ENCODE results near the gene MMADHC. TPM values are rescaled to one million over a fixed set of nuclear protein-coding genes. Genes with fewer than 3 reads are reported as not detected.

Gene MMADHC
- total RNA-seq, 1 experiment from 2014 or later, result 149 TPM

DNA sequence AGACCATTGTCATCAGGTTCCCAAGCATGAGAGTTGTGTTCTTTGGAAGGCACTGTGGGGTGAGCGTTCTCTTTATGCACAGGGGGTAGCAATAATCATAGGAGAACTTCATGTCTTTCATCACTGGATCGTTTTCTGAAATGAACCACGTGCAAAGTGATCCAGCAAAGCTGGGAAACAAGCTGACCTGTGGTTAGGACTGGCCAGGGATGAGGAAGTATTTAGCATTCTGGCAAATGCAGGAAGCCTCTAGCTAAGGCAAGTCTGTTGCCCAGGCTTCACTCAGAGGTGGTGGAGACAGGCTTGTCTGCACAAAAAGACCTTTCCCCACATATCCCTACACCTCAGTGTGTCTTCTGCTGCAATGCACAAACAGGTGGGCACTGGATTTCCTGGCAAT is 58.6 kb downstream of the MMADHC start:
- H2AFZ ChIP-seq (ENCODE audit: low read length), result no peak overlapping the region
- H3K27me3 ChIP-seq (ENCODE audit: insufficient read depth, low read length), result no peaks in the 10 kb centered on the region
- H2BK5ac ChIP-seq (ENCODE audit: insufficient read length, low read length), result no peak overlapping the region
- no peak overlapping the region for H3K4me2 ChIP-seq (ENCODE audit: insufficient read depth, insufficient read length, low read length)
- no peaks in the 10 kb centered on the region for H3K23me2 ChIP-seq (ENCODE audit: insufficient read length, low read depth, low read length, poor library complexity, severe bottlenecking)
- no peak overlapping the region for H3K56ac ChIP-seq (ENCODE audit: insufficient read length, low read depth, low read length)
- H4K20me1 ChIP-seq (ENCODE audit: control insufficient read depth, insufficient read depth, insufficient read length), result no peaks in the 10 kb centered on the region
- H4K91ac ChIP-seq (ENCODE audit: insufficient read length, low read depth, low read length), result no peak overlapping the region
- H2BK12ac ChIP-seq (ENCODE audit: insufficient read length, low read depth, low read length), result no peak overlapping the region
- H3K27ac ChIP-seq (ENCODE audit: insufficient read length, low read depth, low read length), result no peak overlapping the region
- TF ChIP-seq, protein P1, sequence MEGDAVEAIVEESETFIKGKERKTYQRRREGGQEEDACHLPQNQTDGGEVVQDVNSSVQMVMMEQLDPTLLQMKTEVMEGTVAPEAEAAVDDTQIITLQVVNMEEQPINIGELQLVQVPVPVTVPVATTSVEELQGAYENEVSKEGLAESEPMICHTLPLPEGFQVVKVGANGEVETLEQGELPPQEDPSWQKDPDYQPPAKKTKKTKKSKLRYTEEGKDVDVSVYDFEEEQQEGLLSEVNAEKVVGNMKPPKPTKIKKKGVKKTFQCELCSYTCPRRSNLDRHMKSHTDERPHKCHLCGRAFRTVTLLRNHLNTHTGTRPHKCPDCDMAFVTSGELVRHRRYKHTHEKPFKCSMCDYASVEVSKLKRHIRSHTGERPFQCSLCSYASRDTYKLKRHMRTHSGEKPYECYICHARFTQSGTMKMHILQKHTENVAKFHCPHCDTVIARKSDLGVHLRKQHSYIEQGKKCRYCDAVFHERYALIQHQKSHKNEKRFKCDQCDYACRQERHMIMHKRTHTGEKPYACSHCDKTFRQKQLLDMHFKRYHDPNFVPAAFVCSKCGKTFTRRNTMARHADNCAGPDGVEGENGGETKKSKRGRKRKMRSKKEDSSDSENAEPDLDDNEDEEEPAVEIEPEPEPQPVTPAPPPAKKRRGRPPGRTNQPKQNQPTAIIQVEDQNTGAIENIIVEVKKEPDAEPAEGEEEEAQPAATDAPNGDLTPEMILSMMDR (conservative IDR thresholded peaks at IDR 0.05), result no peak
- H2BK15ac ChIP-seq (ENCODE audit: low read depth, low read length), result no peak overlapping the region
- H2BK20ac ChIP-seq (ENCODE audit: low read depth, low read length, poor library complexity, severe bottlenecking), result no peak overlapping the region
- no peaks in the 10 kb centered on the region for H3K9me3 ChIP-seq (ENCODE audit: control insufficient read depth, low read depth, low read length)
- no peak overlapping the region for H3K9ac ChIP-seq (ENCODE audit: extremely low read depth, insufficient read length, low read length)
- Mint-ChIP-seq H3K4me3 (no peak overlapping the region), H3K4me1 (peaks cover 3 to 7% of the 10 kb centered on the region in 2 experiments; a peak in 2 of 4 replicates), H3K9me3 (no peaks in the 10 kb centered on the region), H3K36me3 (ENCODE audit: insufficient read depth in 1 of 3, low read depth in 3 of 3) (no peaks in the 10 kb centered on the region; a peak in 1 of 7 replicates), H3K27ac (no peak overlapping the region), H3K27me3 (ENCODE audit: low read depth) (peaks cover 2% of the 10 kb centered on the region; the same call in 1 of the 2 replicates)
- H2AK5ac ChIP-seq (ENCODE audit: insufficient read length, low read length), result no peak overlapping the region
- DNase-seq, result no peak
- WGBS (ENCODE audit: extremely low coverage, insufficient read length, low lambda C conversion rate), result no CpG with 5 or more reads among the region's 3 CpGs
- H3K14ac ChIP-seq (ENCODE audit: insufficient read depth, low read length), result no peak overlapping the region
- H3K4me1 ChIP-seq (ENCODE audit: insufficient read depth, low read length), result no peaks in the 10 kb centered on the region; the same call in 1 of the 2 replicates
- H4K8ac ChIP-seq (replicated peaks; ENCODE audit: insufficient read length, low read depth, low read length), result no peak overlapping the region
- H2BK120ac ChIP-seq (ENCODE audit: low read depth, low read length, poor library complexity, severe bottlenecking), result no peak overlapping the region
- H3K23ac ChIP-seq (ENCODE audit: insufficient read length, low read depth, low read length), result no peak overlapping the region
- no peak overlapping the region for H4K5ac ChIP-seq (ENCODE audit: insufficient read length, low read depth, low read length)
- H3K4ac ChIP-seq (ENCODE audit: low read depth, low read length), result no peak overlapping the region
- no peak overlapping the region for H3T11ph ChIP-seq (ENCODE audit: low read length)
- H3K79me1 ChIP-seq (ENCODE audit: insufficient read depth, low read depth, low read length, poor library complexity, severe bottlenecking), result no peaks in the 10 kb centered on the region
- H3K79me2 ChIP-seq (ENCODE audit: insufficient read depth, low read length), result no peaks in the 10 kb centered on the region
- H3K18ac ChIP-seq (ENCODE audit: insufficient read length, low read depth, low read length), result no peak overlapping the region

Data from H9 (cell line).